Calu3 (cell line): ENCODE data around the gene CDKN1C. TPM values are rescaled to one million over a fixed set of nuclear protein-coding genes. Genes with fewer than 3 reads are reported as not detected.

ENCODE experiments used
- BruUV-seq: library from RNA; stranded (reverse); fragments of 400-500 nt; replicated peaks from 2 replicates; lab custom pipeline; 2021; lab: Mats Ljungman, UMichigan
- CTCF ChIA-PET: fragments of 300-600 bp; sonication (Branson Sonifier 250); formaldehyde crosslinking; loops from one replicate; lab custom pipeline; 2022; ENCODE audit warnings: antibody characterized with exemption; lab: Charles Lee
- DNase-seq: peaks from one replicate; pipeline ENCODE4 v3.0.0; 2022
- H3K27ac Mint-ChIP-seq: one replicate; pipeline ENCODE4 v1.8.0; 2022; ENCODE audit warnings: mixed read lengths; ENCODE audit not compliant: unreplicated experiment
- H3K27me3 Mint-ChIP-seq: one replicate; pipeline ENCODE4 v1.8.0; 2022; ENCODE audit warnings: mixed read lengths; ENCODE audit not compliant: unreplicated experiment
- H3K36me3 Mint-ChIP-seq: one replicate; pipeline ENCODE4 v1.8.0; 2022; ENCODE audit warnings: mild to moderate bottlenecking, moderate library complexity, mixed read lengths; ENCODE audit not compliant: insufficient read depth, unreplicated experiment
- H3K4me1 Mint-ChIP-seq: one replicate; pipeline ENCODE4 v1.8.0; 2022; ENCODE audit warnings: mild to moderate bottlenecking, low read depth, mixed read lengths; ENCODE audit not compliant: unreplicated experiment
- H3K4me3 Mint-ChIP-seq: one replicate; pipeline ENCODE4 v1.8.0; 2022; ENCODE audit warnings: mild to moderate bottlenecking, low read depth, moderate library complexity, mixed read lengths; ENCODE audit not compliant: unreplicated experiment
- H3K9me3 Mint-ChIP-seq: one replicate; pipeline ENCODE4 v1.8.0; 2022; ENCODE audit warnings: low read depth, mixed read lengths; ENCODE audit not compliant: unreplicated experiment
- CTCF ChIP-seq: fragments of 200-600 bp; IDR thresholded peaks from one replicate; pipeline ENCODE4 v1.8.0; 2022; ENCODE audit warnings: antibody characterized with exemption; ENCODE audit not compliant: unreplicated experiment
- intact Hi-C: fragments of 100-400 bp; cut with micrococcal nuclease; formaldehyde crosslinking; loops from one replicate; pipeline ENCODE4 v1.10.0; 2022; ENCODE audit not compliant: unreplicated experiment
- total RNA-seq: library from RNA; stranded (reverse); gene quantifications from 2 replicates; pipeline ENCODE4 v1.2.3, GENCODE V29; 2022

The CDKN1C gene
- total RNA-seq, 1 experiment from 2014 or later, result 2.4 TPM

- TF ChIP-seq CTCF, result no peak
- Mint-ChIP-seq H3K36me3 (no peaks in the 10 kb centered on the region), H3K4me1 (no peaks in the 10 kb centered on the region), H3K27ac (no peak overlapping the region), H3K27me3 (peaks cover 36% of the 10 kb centered on the region), H3K4me3 (no peak overlapping the region), H3K9me3 (no peaks in the 10 kb centered on the region)
- intact Hi-C loops, result no loop called here
- no TSS peak for BruUV-seq
- no peak for DNase-seq
- CTCF ChIA-PET, result no interaction called here
Measured at GRCh38 chr11:2842876-2843275, 42.7 kb downstream of the CDKN1C start.

GRCh38 chr11:2841411-2842190 is 44.0 kb downstream of the CDKN1C start:
- CTCF ChIA-PET, result no interaction called here
- Mint-ChIP-seq H3K4me3 (no peak overlapping the region), H3K9me3 (no peaks in the 10 kb centered on the region), H3K36me3 (peaks cover 5% of the 10 kb centered on the region), H3K27ac (no peak overlapping the region), H3K4me1 (no peaks in the 10 kb centered on the region), H3K27me3 (peaks cover 49% of the 10 kb centered on the region)
- TF ChIP-seq CTCF, result no peak
- BruUV-seq, result no TSS peak
- DNase-seq, result no peak
- intact Hi-C loops, result no loop called here

- no peak for DNase-seq
- intact Hi-C loops, result no loop called here
- Mint-ChIP-seq H3K4me1 (no peaks in the 10 kb centered on the region), H3K4me3 (no peak overlapping the region), H3K27ac (no peak overlapping the region), H3K9me3 (no peaks in the 10 kb centered on the region), H3K36me3 (peaks cover 5% of the 10 kb centered on the region), H3K27me3 (peaks cover 67% of the 10 kb centered on the region)
- TF ChIP-seq CTCF, result no peak
- BruUV-seq, result no TSS peak
- CTCF ChIA-PET, result no interaction called here
Measured at GRCh38 chr11:2839395-2839943, 46.1 kb downstream of the CDKN1C start.

- CTCF ChIA-PET, result no interaction called here
- Mint-ChIP-seq H3K9me3 (no peaks in the 10 kb centered on the region), H3K4me1 (no peaks in the 10 kb centered on the region), H3K36me3 (peaks cover 5% of the 10 kb centered on the region), H3K27me3 (peaks cover 67% of the 10 kb centered on the region), H3K4me3 (no peak overlapping the region), H3K27ac (no peak overlapping the region)
- intact Hi-C loops, result no loop called here
- no TSS peak for BruUV-seq
- TF ChIP-seq CTCF, result no peak
- DNase-seq, result no peak
Measured at GRCh38 chr11:2838676-2839294, 46.8 kb downstream of the CDKN1C start.
